HG03280 (cell line): ENCODE measurements around the gene MEIS2.

Source experiments
- ATAC-seq: cut with Tn5 transposase; IDR thresholded peaks from one replicate; pipeline ENCODE4 v1.9.1; 2021; ENCODE audit warnings: mild to moderate bottlenecking, moderate library complexity; ENCODE audit not compliant: unreplicated experiment

MEIS2 gene

GRCh38 chr15:36882056-36882455 is 218.3 kb downstream of the MEIS2 start:
- no peak for ATAC-seq

- ATAC-seq = no peak
Observed at GRCh38 chr15:36881516-36881915, 218.8 kb downstream of the MEIS2 start.

- ATAC-seq = no peak
Observed at GRCh38 chr15:36880913-36881460, 219.4 kb downstream of the MEIS2 start.

- no peak for ATAC-seq
Observed at GRCh38 chr15:36880224-36880912, 220.0 kb downstream of the MEIS2 start.

- no peak for ATAC-seq
Observed at GRCh38 chr15:36879568-36880222, 220.7 kb downstream of the MEIS2 start.

GRCh38 chr15:36878684-36879262 is 221.6 kb downstream of the MEIS2 start:
- no peak for ATAC-seq

- no peak for ATAC-seq
Observed at GRCh38 chr15:36877796-36878683, 222.3 kb downstream of the MEIS2 start.

GRCh38 chr15:36877294-36877693 is 223.1 kb downstream of the MEIS2 start:
- no peak for ATAC-seq

- no peak for ATAC-seq
Observed at GRCh38 chr15:36875740-36876334, 224.5 kb downstream of the MEIS2 start.

GRCh38 chr15:36874930-36875329 is 225.4 kb downstream of the MEIS2 start:
- no peak for ATAC-seq

GRCh38 chr15:36867436-36867835 is 232.9 kb downstream of the MEIS2 start:
- ATAC-seq = no peak

GRCh38 chr15:36866896-36867295 is 233.5 kb downstream of the MEIS2 start:
- no peak for ATAC-seq

GRCh38 chr15:36863570-36863969 is 236.8 kb downstream of the MEIS2 start:
- ATAC-seq = no peak

- no peak for ATAC-seq
Observed at GRCh38 chr15:36860792-36861191, 239.6 kb downstream of the MEIS2 start.

- no peak for ATAC-seq
Observed at GRCh38 chr15:36858423-36858822, 241.9 kb downstream of the MEIS2 start.

GRCh38 chr15:36856339-36856973 is 243.9 kb downstream of the MEIS2 start:
- no peak for ATAC-seq

GRCh38 chr15:36850864-36851263 is 249.5 kb downstream of the MEIS2 start:
- no peak for ATAC-seq

- ATAC-seq = no peak
Observed at GRCh38 chr15:36845270-36845669, 255.1 kb downstream of the MEIS2 start.

- ATAC-seq = no peak
Observed at GRCh38 chr15:36844534-36844998, 255.8 kb downstream of the MEIS2 start.

- ATAC-seq = no peak
Observed at GRCh38 chr15:36843822-36844221, 256.5 kb downstream of the MEIS2 start.
